ENCODE results near the gene TBC1D8.

The TBC1D8 gene

GRCh38 chr2:101135412-101136296 is 15.5 kb downstream of the TBC1D8 start:
- DNase-seq (ENCODE audit: low read depth in 2 of 2) = no peak

- DNase-seq (ENCODE audit: low read depth in 2 of 2) = no peak
Observed at GRCh38 chr2:101133492-101134100, 17.6 kb downstream of the TBC1D8 start.

- no peak for DNase-seq (ENCODE audit: low read depth in 2 of 2)
Observed at GRCh38 chr2:101132202-101132601, 19.0 kb downstream of the TBC1D8 start.

- DNase-seq (ENCODE audit: low read depth in 2 of 2) = no peak
Observed at GRCh38 chr2:101130081-101130480, 21.1 kb downstream of the TBC1D8 start.

GRCh38 chr2:101127319-101128056 is 23.7 kb downstream of the TBC1D8 start:
- DNase-seq (ENCODE audit: low read depth in 2 of 2) = no peak

GRCh38 chr2:101125808-101126207 is 25.4 kb downstream of the TBC1D8 start:
- no peak for DNase-seq (ENCODE audit: low read depth in 2 of 2)

- DNase-seq (ENCODE audit: low read depth in 2 of 2) = no peak
Observed at GRCh38 chr2:101125374-101125773, 25.8 kb downstream of the TBC1D8 start.

DNA sequence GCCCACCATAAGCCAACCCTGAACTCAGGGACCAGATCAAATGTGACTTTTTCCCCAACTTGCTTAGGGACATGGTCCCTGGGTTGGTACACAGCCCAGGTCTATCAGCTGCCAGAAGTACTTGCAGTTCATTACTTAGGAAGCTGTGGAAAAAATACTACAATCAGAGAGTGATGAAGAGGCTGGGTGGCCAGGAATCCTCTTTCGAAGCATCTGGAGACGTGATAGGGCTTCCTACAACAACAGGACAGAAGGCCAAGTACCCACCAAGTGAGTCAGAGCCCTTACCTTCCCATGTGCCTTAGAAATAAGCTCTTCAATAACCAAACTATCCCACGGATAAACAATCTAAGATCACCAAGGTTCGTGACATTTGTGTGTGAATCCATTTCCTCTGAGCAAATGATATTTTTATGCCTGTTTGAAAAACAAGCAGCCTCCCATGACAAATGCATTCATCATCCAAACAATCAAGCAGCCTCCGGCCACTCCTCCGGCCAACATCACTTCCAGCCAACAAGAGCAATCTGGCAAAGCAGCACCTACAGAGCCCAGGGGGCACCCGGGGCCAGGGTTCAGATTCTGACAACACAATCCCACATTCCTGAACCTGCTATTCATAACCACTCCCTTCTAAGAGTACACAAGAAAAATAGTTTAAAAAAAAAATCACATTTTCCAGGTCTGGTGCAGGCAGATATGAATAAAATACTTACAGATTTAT is 26.4 kb downstream of the TBC1D8 start:
- no peak for DNase-seq (ENCODE audit: low read depth in 2 of 2)

DNA sequence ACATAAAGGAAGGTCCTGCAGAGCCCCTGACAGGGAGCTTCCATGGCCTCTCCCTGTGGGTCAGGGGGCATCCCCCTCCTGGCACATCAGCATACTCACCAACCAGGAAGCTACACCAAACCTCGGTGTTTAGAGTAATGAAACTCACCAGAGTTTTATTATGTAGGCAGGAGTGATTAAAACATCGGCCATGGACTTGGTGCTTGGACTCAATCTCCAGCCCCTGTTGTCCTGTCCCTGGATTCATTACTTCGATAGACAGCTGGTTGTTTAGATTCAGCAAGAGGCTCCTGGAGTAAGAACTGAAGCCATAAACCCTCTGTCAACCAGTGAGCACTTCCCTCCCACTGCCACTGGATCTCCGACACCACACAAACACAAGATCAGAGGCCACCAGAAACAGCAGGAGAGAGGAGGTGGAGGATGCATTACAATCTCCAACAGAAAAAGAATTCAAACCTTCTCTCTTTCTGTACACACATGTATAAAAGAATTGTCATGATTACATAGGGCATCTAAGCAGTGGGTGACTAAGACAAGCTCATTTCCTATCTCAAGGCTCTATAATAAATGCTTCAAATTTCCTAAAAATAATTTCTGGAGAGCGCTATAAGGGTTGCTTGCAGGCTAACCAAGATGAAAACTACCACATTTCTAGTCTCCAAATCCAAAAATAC is 27.2 kb downstream of the TBC1D8 start:
- DNase-seq (ENCODE audit: low read depth in 2 of 2) = no peak

GRCh38 chr2:101121174-101121573 is 30.0 kb downstream of the TBC1D8 start:
- DNase-seq (ENCODE audit: low read depth in 2 of 2) = no peak

DNA sequence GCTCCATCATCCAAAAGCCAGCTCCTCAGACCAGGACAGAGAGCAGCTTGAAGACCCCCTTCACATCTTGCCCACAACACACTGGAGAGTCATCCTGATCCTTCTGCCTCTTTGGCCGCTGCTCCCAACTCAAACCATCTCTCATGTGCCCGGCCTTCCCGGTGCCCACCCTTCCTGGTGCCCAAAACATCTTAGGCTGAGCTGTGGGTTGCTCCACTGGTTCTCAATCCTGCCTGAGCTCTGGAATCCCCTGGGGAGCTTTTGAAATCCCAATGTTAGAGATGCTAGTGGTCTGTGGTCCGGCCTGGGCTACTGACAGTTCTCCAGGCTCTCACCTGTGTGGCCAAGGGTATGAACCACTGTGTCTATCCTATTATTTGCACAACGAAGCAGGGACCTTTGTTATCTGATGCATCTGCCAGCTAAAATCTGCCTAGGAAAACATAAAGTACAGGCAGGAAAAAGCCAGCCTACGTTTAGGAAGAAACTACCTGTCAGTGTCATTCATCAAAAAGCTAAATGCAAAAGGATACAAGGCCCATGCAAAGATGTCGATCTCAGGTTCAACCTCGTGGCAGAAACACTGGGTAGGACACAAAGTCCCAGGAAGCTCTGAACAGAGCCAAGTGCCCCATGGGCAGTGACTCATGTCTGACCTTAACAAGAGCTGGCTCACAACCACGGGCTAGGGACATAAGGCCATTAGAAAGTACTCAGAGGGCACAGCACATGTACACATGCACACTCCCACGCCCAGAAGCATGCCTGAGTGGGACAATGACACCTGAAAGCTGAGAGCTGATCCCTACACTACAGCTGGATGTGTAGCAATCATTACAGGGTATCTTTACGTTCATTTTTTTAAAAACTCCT is 30.8 kb downstream of the TBC1D8 start:
- DNase-seq (ENCODE audit: low read depth in 2 of 2) = no peak

DNA sequence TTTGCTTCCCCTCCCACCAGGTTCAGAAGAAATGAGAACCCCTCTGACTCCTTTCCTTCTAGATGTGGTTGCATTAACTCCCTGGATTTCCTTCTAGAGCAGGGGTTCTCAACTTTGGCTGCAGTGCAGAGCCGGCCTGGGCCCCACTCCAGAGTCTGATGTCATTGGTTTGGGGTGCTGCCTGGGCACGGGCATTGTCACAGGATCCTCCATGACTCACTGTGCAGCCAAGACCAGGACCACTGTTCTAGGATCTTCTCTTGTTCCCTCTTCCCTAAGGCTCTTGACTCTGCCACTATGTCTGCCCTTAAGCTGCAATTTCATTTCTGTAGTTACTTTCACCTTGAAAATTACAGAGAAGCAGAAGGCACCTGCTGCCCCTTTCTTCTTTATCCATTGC is 31.8 kb downstream of the TBC1D8 start:
- DNase-seq (ENCODE audit: low read depth in 2 of 2) = no peak

DNA sequence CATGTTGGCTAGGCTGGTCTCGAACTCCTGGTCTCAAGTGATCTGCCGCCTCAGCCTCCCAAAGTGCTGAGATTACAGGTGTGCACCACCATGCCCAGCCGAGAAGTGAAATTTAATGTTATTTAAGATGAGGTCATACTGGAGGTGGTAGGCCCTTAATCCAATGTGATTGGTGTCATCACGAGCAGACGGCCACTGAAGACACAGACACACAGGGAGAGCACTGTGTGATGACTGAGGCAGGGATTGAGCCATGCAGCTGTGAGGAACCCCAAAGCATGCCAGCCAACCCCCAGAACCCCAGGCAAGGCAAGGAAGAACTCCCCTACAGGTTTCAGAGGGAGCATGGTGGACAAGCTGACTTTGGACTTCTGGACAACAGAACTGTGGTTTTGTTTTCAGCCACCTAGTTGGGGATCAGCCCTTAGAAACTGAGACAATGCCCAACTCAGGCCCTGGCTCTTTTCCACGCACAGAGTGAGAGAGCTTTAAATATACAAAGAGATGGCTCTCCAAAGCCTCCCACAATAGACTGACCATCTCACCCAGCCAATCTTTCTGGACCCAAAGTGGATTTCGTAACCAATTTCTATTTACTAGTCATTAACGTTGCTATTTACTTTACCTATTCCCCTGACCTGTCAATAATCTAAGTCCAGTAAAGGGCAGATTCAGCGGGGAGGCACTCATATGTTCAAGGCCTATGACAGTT is 34.2 kb downstream of the TBC1D8 start:
- DNase-seq (ENCODE audit: low read depth in 2 of 2) = no peak

DNA sequence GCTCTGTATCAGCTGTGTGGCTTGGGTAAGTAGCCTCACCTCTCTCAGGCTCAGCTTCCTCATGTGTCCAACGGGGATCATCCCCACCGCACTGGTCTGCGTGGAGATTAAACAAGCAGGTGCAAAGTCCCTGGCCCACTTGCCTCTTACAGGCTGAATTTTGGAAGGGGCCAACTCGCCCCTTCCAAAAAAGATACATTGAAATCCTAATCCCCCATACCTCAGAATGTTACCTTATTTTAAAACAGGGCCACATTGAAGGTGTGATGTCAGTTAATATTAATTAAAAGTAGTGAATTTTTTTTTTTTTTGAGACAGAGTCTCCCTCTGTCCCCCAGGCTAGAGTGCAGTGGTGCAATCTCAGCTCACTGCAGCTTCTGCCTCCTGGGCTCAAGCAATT is 34.8 kb downstream of the TBC1D8 start:
- no peak for DNase-seq (ENCODE audit: low read depth in 2 of 2)

- no peak for DNase-seq (ENCODE audit: low read depth in 2 of 2)
Observed at GRCh38 chr2:101115664-101116063, 35.5 kb downstream of the TBC1D8 start.

GRCh38 chr2:101114815-101115214 is 36.4 kb downstream of the TBC1D8 start:
- DNase-seq (ENCODE audit: low read depth in 2 of 2) = no peak

DNA sequence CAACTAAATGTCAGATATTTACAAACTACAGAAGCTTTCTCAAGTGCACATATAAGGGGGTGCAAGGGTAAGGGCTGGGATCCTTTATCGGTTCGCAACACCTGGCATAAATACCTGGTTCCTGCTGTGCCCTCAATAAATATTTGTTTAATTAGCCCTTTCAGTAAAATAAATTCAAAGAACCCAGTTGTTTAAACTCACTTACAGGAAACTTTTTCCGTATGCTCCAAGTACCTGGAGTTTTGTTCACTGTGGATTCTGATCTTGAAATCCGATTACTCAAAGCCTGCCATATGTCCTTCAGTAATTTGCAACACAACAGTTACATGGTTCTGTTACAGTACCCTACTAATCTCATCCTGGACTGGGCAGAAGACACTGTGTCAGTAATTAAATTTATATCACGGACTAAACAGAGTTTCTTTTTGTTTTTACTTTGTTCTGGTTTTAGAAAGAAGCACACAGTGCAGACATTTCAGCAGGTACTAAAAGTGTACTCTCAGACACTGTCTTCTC is 36.9 kb downstream of the TBC1D8 start:
- DNase-seq (ENCODE audit: low read depth in 2 of 2) = no peak

DNA sequence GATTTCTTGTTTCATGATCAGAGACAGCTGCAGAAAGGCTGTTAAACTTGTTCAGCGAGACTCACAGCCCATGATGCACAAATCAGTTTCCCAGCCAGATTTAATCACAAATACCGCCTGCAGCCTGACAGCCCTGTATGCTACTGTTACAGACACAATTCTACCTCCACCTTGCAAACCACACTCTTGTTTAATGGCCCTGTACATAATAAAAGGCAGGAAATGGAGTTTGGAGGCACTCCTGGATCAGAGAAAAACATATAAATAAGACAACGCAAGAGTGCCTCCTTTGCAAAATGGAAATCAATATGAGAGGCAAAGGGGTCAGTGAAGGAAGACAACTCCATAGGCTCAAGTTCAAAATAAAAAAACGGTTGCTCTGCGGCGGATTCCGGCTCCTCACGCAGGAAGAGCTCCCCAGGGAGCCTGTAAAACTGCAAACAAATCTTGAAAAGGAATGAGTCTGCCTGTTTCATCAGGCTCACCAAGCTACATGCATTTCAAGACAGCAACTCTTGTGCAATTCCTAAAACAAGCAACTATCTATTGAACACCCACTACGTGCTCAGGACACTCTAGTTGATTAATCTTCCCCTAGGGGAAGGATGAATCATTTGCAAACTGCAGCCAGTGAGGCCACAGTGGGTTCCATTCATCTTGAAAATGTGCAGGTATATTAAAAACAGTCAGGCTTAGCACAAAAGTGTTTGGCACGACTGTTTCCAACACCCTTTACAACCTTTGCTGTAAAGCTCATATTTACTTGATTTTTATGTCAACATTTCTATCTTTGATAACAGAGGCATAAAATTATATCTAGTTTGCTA is 37.5 kb downstream of the TBC1D8 start:
- no peak for DNase-seq (ENCODE audit: low read depth in 2 of 2)

GRCh38 chr2:101112772-101113157 is 38.4 kb downstream of the TBC1D8 start:
- DNase-seq (ENCODE audit: low read depth in 2 of 2) = no peak
